ENCODE data around the gene NCAM2.

Gene NCAM2
- 0 to 0.19 (median 0) reads per million in 3 experiments for total RNA-seq

GRCh38 chr21:20997636-20998455 lies at the start of gene NCAM2:
NCAM2 (plus strand) TSS chr21:20998409.
- DNase-seq: peak; percentile 54

GRCh38 chr21:20949884-20950283 lies 48.3 kb upstream of the NCAM2 start:
- no peak for DNase-seq

- no peak for DNase-seq
Observed at GRCh38 chr21:20965816-20966215, 32.4 kb upstream of the NCAM2 start.

GRCh38 chr21:20968391-20968790 lies 29.8 kb upstream of the NCAM2 start:
- no peak for DNase-seq

- DNase-seq: no peak
Observed at GRCh38 chr21:20970691-20971090, 27.5 kb upstream of the NCAM2 start.

- DNase-seq: no peak
Observed at GRCh38 chr21:20971296-20971921, 26.8 kb upstream of the NCAM2 start.

GRCh38 chr21:20994790-20995189 lies 3.4 kb upstream of the NCAM2 start:
- DNase-seq: no peak

GRCh38 chr21:20996421-20997310 lies 1.5 kb upstream of the NCAM2 start:
- DNase-seq: no peak

GRCh38 chr21:20997311-20997635 lies 936 bp upstream of the NCAM2 start:
- DNase-seq: no peak

- DNase-seq: no peak
Observed at GRCh38 chr21:20998456-20998789, 214 bp downstream of the NCAM2 start.

GRCh38 chr21:20998886-20999285 lies 677 bp downstream of the NCAM2 start:
- no peak for DNase-seq

- no peak for DNase-seq
Observed at GRCh38 chr21:20999659-21000058, 1.4 kb downstream of the NCAM2 start.

GRCh38 chr21:21000591-21001175 lies 2.5 kb downstream of the NCAM2 start:
- DNase-seq: no peak

- no peak for DNase-seq
Observed at GRCh38 chr21:21001591-21002100, 3.4 kb downstream of the NCAM2 start.

- no peak for DNase-seq
Observed at GRCh38 chr21:21002153-21002552, 3.9 kb downstream of the NCAM2 start.

GRCh38 chr21:21003701-21004100 lies 5.5 kb downstream of the NCAM2 start:
- DNase-seq: no peak

GRCh38 chr21:21007606-21008005 lies 9.4 kb downstream of the NCAM2 start:
- no peak for DNase-seq

- no peak for DNase-seq
Observed at GRCh38 chr21:21010228-21010627, 12.0 kb downstream of the NCAM2 start.

- DNase-seq: no peak
Observed at GRCh38 chr21:21010698-21011097, 12.5 kb downstream of the NCAM2 start.

- no peak for DNase-seq
Observed at GRCh38 chr21:21018821-21019220, 20.6 kb downstream of the NCAM2 start.

GRCh38 chr21:21019681-21020080 lies 21.5 kb downstream of the NCAM2 start:
- DNase-seq: no peak

- no peak for DNase-seq
Observed at GRCh38 chr21:21025742-21026141, 27.5 kb downstream of the NCAM2 start.

GRCh38 chr21:21028275-21028820 lies 30.1 kb downstream of the NCAM2 start:
- no peak for DNase-seq
